NCI-H2196 (cell line): ENCODE measurements around the gene DYNC1I1.
A peak's percentile ranks its signal among the peaks of the same experiment; 100 is the strongest.

Source experiments
- DNase-seq: peaks from one replicate; lab custom pipeline; 2025; ENCODE audit not compliant: unreplicated experiment; lab: John Stamatoyannopoulos, UW

DYNC1I1 gene

DNA sequence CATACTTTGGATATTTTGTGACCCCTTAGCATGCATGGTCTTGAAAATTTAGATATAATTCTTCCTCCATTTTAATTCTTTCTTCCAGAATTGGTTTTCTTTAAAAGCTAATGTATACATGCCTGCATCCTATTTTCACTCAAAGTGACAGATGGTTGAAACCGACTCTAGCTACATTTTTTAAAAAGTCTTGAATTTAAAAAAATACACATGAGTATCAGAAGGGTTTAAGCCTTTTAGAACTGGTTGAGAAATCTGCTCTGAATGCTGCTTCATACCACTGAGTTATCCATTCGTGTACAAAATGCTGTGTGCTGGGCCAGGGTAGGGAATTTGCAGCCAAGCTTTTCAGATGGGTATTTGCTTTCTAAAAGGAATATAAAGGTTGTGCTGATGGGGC, 16.5 kb downstream of the DYNC1I1 start:
- no peak for DNase-seq

DNA sequence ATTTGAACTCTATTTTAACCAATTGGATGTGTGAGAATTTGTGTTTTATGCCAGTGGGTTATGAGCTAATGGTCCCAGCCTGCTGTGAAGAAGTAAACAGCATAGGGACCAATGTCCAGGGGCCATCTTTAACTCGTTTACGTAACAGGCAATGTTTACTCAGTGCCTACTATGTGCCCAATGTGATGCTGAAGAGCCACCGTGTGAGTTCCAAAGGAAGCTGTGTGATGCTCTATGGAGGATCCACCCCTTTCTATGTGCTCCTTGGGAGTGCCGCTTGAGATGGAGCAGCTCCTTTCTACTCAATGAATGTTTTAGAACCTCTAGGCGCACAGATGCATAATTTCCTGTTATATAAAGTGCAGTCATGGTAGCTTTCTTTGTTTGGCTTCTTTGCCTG, 21.3 kb downstream of the DYNC1I1 start:
- no peak for DNase-seq

DNA sequence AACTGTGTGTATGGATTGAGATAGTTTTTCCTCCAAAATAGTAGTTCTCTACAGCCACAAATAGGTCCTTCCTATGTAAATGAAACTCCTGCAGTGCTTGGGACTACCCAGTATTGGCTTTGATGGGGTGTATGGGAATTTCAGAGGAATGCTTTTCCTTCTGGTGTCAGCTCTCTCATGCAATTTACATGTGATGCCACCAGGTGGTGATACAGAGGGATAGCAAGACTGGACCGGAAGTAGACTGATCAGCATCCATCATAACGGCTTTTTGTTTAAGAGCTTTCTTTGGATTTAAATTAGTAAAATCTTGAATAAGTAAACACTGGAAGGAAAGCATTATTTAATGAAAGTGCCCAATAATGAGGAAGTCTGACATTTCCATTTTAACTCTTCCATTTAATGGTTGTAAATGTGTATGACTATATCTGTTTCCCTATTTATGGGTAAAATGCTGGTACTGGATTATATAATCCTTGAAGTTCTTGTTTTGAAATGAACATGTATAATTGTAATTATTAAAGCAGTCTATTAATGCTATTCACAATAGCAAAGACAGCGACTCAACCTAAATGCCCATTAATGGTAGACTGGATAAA, 22.7 kb downstream of the DYNC1I1 start:
- DNase-seq, result no peak

DNA sequence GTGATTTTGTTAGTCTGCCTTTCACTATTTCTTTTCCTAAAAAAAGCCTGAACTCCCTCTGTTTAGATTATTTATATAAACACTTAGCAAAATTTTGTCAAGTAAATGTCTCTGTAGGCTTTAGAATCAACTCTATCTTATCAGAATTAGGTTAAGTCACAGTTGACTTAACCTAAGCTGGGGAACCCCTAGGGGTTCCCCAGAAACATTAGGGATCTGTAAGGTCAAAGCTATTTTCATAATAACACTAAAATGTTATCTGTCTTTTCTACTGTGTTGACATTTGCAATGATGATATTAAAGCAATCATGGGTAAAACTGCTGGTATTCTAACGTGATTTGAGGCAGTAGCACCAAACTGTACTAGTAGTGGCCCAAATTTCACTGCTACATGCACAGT, 24.3 kb downstream of the DYNC1I1 start:
- DNase-seq, result no peak

DNA sequence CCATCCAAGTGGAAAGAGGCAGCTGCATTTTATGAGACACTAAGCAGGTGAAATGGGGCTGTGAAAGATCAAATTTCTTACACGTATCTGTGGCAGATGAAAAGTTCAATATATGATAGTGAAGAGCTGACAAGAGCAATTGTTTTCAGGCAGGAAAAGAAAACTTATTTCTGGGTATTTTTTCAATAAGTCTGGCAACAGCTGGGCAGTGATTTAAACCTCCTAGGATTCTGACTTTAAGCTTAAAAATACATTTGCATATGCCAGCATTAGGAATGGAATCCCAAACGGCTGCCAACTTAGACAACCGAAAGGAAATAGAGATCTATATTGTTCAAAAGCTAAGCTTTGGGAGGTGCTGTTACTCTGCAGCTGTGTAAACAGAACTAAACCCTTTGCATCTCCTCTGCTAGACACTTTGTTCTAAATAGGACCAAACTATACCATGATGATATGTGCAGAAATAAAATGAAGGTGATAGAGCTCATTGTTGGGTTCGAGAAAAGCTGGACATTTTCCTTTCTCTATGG, 26.1 kb downstream of the DYNC1I1 start:
- DNase-seq, result peak; percentile 41

DNA sequence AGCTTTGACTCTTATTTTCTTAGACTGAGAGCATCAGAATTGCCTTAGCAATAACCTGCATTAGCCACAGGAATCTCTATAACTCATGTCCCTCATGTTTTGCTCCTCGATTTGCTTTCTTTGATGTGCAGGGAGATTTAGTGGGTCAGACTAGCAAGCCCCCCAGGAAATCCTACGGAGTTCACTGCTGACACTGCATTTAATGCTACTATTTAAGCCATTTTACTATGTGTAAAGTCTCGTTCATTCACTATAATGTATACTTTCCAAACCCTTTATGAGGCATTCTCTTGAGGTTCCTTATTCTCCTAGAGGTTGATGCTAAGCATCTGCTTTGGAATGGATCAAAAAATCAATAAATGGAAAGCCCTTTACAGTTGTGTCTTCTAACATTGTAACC, 28.4 kb downstream of the DYNC1I1 start:
- DNase-seq, result no peak

DNA sequence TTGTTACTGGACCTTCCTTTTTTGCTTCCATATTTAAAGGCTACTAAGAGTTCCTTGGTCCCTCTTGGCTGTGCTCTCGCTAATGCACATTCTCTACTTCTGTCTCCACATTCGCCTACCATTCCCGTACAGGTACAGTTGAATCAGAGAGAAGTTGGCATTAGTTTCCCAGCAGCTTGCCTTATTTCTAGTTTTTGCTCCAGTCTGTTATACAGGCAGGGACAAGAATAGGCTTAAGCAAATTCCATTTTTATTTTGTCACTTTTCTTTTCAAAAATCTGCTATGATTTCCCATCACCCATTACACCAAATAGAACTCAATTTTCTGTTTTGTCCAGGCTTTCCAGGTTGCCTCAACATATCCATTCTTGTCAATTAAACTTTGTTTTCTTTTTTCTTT, 29.9 kb downstream of the DYNC1I1 start:
- no peak for DNase-seq

DNA sequence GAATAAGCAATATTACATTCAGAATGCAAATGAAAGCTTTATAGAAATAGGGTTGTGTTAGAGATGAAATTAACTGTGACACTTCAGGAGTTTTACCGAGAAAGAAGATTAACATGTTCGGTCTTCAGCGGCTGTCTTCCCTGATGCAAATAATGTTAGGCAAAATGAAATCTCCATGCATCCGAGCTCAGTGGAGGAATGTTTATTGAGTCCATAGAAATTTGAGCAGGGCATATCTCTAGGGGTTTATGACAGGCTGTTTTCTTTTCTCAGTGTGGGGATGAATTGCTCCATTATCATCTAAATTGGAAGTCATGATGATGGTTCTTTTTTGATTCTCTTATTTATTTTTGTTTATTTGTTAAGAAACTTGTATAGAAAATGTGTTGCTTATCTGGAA, 31.7 kb downstream of the DYNC1I1 start:
- no peak for DNase-seq

DNA sequence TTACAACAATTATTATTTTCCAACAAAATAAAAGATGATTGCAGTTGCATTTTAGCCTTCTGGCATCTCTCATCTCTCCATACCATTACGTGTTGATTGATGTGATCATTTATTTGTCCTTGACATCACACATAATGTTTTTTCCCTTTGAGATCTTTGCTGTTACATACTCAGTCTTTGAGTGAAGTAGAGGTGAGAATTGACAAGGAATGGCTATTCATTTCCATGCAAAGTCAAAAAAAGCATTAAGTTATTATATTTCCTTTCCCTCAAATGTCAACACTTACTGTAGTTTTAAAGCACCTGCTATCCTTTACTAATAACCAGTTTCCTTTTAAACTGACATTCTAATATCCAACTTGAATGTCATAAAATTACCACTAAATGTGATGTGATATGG, 33.6 kb downstream of the DYNC1I1 start:
- DNase-seq, result no peak

DNA sequence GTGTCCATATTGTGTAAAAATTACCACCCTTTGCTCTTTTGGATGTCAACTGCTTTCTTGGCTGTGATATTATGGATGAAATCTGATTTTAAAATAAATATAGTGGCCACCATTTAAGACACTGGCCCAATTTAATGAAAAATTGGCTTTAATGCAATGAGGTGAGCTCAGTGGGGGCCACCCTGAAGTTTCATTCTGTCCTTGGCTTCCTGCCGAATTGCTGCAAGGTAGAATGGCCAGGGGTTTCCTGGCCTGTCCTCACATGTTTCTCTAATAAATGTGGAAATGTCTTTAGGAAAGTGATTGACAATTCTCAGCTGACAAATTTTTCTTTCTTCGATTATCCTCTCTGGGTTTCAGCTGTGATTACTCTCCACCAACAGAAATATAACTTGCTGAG, 36.0 kb downstream of the DYNC1I1 start:
- DNase-seq, result no peak

DNA sequence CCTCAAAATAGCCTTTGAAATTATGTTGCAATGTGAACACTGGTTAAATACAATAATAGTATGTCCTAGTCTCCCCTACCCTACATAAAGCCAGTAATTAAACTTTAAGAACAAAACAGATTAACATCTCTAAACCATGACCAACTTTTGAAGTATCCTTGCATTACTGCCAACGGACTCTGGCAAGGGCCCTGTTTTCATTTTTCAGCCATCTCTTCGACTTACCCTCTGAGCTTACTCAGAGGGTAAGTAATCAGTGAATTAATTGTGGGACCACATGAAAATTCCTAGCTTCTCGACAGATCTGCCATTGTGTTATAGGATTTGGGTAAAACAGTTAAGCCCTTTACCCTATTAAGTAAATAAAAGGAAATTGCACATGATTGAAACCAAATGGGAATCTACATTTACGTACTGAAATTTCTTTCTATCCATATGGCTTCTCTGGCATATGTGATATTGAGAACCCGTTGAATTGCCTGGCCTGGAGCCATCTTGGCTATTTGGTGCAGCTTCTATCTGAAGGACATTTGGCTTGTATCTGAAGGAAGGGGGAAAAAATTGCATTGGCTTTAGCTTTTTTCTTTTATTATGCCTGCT, 39.6 kb downstream of the DYNC1I1 start:
- no peak for DNase-seq

DNA sequence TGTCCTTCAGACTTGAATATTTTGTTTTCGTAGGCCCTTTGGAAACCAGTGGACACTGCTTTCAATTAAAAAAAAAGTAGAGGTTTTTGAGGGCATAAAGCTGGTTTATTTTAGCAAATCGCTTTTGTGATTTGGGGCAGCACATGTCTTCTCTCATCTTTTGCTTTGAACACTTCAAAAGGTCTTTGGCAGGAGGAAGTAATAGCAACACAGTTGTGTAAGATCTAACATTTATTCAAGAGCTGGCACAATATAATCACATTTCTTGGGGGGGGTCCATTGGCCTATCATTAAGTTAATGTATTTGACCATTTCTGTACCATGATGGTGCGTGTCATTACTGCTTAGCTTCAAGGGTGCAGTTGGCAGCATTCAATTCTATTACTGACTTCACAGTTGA, 42.4 kb downstream of the DYNC1I1 start:
- DNase-seq, result no peak

DNA sequence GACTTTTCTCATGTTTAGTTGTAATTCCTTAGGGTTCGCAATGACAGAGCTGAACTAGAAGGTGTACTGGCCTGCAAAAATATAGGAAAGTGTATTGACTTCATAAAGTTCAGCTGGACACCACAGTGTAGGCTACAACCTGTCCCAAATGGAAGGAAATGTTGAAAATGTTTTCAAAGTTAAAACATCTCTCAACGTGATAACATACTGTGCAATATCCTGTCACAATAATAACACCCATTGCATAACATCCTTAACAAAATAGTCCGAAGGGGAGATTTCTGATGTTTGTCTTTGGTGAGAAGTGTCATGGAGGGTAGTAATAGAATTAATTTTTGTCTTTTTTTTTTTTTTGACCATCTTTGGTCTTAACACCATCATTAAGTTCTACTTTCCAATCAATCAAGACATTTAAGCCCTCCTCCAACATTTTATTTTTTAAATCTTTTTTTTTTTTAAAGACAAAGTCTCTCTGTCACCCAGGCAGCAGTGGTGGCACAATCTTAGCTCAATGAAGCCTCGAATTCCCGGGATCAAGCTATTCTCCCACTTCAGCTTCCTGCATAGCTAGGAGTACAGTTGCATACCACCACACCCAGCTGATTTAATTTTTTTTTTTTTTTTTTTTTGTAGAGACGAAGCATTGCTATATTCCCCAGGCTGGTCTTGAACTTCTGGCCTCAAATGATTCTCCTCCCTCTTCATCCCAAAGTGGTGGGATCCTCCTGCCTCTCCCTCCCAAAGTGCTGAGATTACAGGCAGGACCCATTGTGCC, 45.7 kb downstream of the DYNC1I1 start:
- DNase-seq, result no peak

DNA sequence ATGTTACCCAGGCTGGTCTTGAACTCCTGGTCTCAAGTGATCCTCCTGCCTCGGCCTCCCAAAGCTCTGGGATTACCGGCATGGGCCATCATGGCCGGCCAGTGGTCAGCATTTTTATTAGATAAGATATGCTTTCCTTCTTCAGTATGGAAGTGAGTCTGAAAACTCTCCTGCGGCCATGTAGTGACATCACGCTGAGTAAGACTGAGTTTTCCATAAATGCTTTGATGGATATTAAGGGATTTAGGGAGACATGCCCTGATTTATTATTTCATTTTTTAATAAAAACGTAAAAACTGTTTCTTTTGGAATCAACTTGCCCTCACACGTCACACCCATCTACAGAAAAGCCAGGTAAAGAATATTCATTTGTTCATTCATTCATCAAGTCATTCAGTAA, 48.4 kb downstream of the DYNC1I1 start:
- no peak for DNase-seq

DNA sequence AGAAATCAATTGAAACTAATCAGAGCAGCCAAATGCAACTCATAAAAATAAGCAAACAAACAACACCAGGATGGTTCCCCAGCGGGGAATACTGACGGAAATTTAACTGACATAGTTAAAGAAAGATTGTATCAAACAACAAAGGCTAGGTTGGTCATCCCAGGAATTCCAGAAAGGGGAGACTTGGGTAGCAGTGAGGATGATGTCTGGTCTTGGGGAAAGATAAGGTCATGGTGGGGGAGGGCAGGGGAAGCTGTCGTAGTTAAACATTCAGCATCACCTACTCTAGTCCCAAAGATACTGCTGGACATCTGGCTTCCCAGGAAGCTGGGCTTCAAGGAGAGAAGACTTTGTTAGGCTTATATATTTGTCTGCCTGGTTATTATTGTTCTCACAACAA, 50.4 kb downstream of the DYNC1I1 start:
- no peak for DNase-seq

DNA sequence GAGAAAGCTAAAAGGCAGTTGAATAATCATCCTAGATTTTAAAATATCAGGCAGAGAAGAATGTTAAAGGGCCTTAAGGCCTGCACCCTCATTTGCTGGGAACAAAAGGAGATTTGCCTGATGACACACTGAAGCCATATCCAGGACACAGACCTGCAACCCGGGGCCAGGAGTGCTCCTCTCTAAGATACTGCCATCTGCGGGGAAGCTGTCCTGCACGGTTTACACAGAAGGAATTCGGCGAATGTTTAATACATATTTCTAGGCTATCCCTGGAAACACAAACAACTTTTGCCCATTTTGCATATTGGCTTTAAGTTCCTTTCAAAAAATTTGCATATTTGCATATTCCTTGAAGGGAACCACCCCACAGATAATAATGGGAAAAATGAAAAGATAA, 52.3 kb downstream of the DYNC1I1 start:
- no peak for DNase-seq

DNA sequence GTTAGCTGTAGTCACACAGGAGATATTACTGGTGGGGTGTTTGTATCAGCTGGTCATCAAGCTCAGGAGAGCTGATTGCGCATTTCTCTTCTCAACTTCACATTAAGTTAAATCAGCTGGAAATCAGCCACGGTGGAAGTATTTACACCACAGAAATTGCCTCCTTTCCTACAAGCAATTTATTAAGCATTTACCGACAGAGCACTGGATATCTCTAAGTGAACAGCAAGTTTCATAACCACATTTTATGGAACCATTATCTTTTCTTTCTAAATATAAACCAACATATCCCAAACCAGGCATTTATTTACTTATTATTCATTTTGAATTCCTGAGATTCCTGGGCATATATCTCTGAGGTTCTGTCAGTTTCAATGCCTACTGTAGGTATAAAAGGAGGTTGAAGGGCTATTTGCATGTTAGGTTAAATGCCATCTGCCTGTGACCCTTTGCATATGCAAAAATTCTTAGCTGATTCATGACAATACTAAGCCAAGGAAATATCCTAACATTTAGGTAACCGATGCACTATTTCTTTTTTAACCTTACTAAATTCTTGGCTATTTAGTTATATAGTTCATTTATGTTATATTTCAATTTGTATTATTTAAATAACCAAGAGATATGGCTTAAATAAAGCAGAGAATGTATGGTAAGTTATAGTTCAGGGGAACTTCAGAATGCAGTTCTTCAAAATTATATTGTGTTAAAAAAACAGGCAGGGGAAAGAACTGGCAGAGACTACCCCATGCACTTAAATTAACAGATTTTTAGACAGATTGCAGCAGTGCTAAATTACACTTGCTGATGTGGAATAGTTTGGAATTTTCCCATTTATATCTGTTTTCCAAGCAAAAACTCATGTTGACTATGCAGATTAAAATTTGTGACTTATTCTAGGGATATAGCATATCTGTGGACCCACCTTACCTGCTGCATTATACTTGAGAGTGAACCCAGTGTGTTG, 56.8 kb downstream of the DYNC1I1 start:
- no peak for DNase-seq

DNA sequence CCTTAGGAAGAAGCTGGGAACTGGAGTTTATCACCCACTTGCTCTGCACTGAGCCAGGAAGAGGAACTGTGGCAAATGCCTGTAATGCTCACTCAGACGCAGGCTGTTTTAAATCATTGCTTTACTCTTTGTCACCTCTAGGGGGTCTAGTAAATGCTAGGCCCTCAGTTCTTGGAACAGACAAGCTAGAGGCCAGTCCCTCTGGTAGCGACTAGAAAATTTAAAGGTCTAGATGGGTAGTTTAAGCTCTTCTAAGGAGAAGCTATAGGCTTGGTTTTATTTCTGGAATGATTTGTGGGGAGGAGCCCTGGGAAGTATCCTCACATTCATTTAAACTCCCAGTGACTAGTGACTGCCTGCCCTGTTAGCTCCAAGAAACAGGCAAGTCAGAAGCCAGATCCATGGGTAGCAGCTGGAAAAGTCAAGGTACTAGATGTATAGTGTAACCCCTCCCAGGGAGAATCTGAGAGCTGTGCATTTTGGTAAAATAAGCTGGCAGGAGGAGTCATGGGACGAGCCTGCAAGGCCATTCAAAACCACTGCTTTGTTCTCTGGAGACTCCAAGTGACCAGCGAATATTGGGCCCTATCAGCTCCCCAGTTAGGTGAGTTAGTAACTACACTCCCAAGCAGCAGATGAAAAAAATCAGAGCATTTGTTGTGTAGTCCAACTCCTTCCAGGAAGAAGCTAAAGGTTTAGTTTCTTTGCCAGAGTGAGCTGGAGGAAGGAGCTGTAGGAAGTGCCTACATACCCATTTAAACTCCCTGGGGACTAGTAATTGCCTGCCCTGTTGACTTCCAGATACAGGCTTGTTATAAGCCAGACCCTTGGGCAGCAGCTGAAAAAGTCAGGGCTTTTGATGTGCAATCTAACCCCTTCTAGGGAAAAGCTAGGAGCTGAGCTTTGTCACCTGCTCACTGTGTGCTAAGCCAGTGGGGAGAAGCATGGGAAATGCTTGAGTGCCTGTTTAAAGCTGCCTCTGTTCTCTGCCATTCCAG, 68.9 kb downstream of the DYNC1I1 start:
- no peak for DNase-seq

DNA sequence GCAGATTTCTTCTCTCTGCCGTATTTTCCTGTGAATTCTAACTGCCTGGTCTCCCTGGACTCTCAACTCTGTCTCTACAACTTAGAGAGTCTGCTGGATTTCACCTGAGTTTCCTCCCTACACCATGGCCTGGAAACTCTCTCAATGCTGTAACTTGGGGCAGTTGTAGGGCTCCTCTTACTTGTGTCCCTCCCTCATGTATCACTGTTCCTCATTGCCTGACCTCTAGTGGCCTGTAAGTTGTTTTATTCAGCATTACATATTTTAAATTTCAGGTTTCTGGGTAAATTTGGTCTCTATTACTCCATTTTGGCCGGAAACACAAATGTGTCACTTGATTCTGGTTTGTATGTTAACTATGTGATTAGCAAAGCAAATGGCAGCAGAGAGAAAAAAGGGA, 70.9 kb downstream of the DYNC1I1 start:
- DNase-seq, result no peak

DNA sequence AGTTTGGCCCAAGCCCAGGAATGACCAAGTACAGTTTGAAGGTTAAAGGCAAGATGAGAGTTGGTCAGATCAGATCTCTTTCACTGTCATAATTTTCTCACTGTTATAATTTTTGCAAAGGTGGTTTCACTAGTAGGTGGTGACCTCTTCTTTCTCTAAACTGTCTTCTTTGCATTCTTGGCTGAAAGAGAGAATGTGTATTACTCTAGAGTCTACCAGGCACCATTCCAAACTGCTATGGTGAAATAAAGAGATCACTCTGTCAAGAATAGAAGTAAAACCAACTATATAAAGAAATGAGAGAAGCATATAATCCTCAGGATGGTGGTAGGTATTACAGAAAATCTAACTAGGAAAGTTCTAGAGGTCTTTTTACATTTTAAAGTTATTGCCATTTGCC, 72.7 kb downstream of the DYNC1I1 start:
- no peak for DNase-seq
